Endothelial cell of umbilical vein (primary cell): ENCODE data around the gene KISS1. TPM values are rescaled to one million over a fixed set of nuclear protein-coding genes. Genes with fewer than 3 reads are reported as not detected.

Source experiments
- BruUV-seq: library from RNA; stranded (reverse); fragments of 400-500 nt; replicated peaks from 2 replicates; lab custom pipeline; 2021; lab: Mats Ljungman, UMichigan
- CTCF ChIA-PET: fragments of 300-600, 350-600 bp; sonication (Branson Sonifier 250); formaldehyde crosslinking; loops from one replicate; lab custom pipeline; 2021; ENCODE audit warnings: antibody characterized with exemption, inconsistent platforms; lab: Charles Lee
- POLR2A ChIA-PET: fragments of 300-600, 350-600 bp; sonication (Branson Sonifier 250); formaldehyde crosslinking; loops from one replicate; lab custom pipeline; 2021; ENCODE audit warnings: antibody characterized with exemption, inconsistent platforms; lab: Charles Lee
- DNase-seq: peaks from one replicate; pipeline ENCODE4 v3.0.0-alpha.2; 2011; ENCODE audit warnings: low read depth, low spot score
- FAIRE-seq: peaks from 2 replicates; lab custom pipeline; 2011; peaks lifted over from hg19 to GRCh38; lab: Jason Lieb, UNC
- H2AFZ ChIP-seq: 2 replicates; pipeline ENCODE4 v1.6.0; 2012; ENCODE audit warnings: low read depth, low read length, control low read depth, inconsistent platforms
- H3K27ac ChIP-seq: 2 replicates; pipeline ENCODE4 v1.5.1; 2011; ENCODE audit warnings: low read depth, mild to moderate bottlenecking, control low read depth, low read length, moderate library complexity; ENCODE audit not compliant: insufficient read depth
- H3K27me3 ChIP-seq, 2 experiments: 2 replicates each; pipeline versions ENCODE4 v1.6.0 to v1.6.1; 2011; ENCODE audit warnings: low read length in 2 of 2, mixed read lengths in 1 of 2; ENCODE audit not compliant: control insufficient read depth in 2 of 2, insufficient read depth in 2 of 2
- H3K36me3 ChIP-seq, 2 experiments: 2 replicates in 1 of 2; 3 replicates in 1 of 2; pipeline ENCODE4 v1.5.1; 2011; ENCODE audit warnings: low read length in 2 of 2, mild to moderate bottlenecking in 1 of 2, moderate library complexity in 1 of 2; ENCODE audit not compliant: control insufficient read depth in 2 of 2, insufficient read depth in 2 of 2; ENCODE audit errors: extremely low read depth in 1 of 2
- H3K4me1 ChIP-seq: 3 replicates; pipeline ENCODE4 v1.5.1; 2011; ENCODE audit warnings: mild to moderate bottlenecking, low read length; ENCODE audit not compliant: control insufficient read depth, insufficient read depth; ENCODE audit errors: extremely low read depth
- H3K4me2 ChIP-seq: 2 replicates; pipeline ENCODE4 v1.6.1; 2011; ENCODE audit warnings: low read length, control low read depth, mixed read lengths; ENCODE audit not compliant: insufficient read depth
- H3K4me3 ChIP-seq, 3 experiments: fragments of 200-600 bp in 1 of 3; sonication (generic), shearing (Covaris generic) in 1 of 3; replicated peaks in 1 of 3; 2 replicates each; pipeline ENCODE4 v1.5.1; 2011 to 2016; ENCODE audit warnings: control low read depth in 3 of 3, low read length in 3 of 3, mild to moderate bottlenecking in 2 of 3, inconsistent platforms in 1 of 3, low read depth in 1 of 3, moderate library complexity in 1 of 3; ENCODE audit not compliant: insufficient read depth in 1 of 3
- H3K79me2 ChIP-seq: 2 replicates; pipeline ENCODE4 v1.6.0; 2012; ENCODE audit warnings: low read length, inconsistent platforms; ENCODE audit not compliant: control insufficient read depth, insufficient read depth
- H3K9ac ChIP-seq: replicated peaks from 2 replicates; pipeline ENCODE3; 2011; ENCODE audit warnings: low read length, control low read depth; ENCODE audit not compliant: insufficient read depth; ENCODE audit errors: extremely low read depth
- H3K9me1 ChIP-seq: replicated peaks from 3 replicates; pipeline ENCODE4 v1.6.0; 2011; ENCODE audit warnings: mild to moderate bottlenecking, low read length; ENCODE audit not compliant: control insufficient read depth, insufficient read depth; ENCODE audit errors: extremely low read depth
- H3K9me3 ChIP-seq: replicated peaks from 2 replicates; pipeline ENCODE4 v1.5.1; 2012; ENCODE audit warnings: low read length, inconsistent platforms; ENCODE audit not compliant: control insufficient read depth, insufficient read depth
- H4K20me1 ChIP-seq: replicated peaks from 2 replicates; pipeline ENCODE3; 2011; ENCODE audit warnings: mild to moderate bottlenecking, low read length; ENCODE audit not compliant: control insufficient read depth, insufficient read depth; ENCODE audit errors: extremely low read depth
- FOS ChIP-seq: IDR thresholded peaks from 2 replicates; pipeline ENCODE4 v1.6.1; 2011; ENCODE audit warnings: mild to moderate bottlenecking, low read length, moderate library complexity, borderline replicate concordance; ENCODE audit not compliant: insufficient read depth
- JUN ChIP-seq: IDR thresholded peaks from 2 replicates; pipeline ENCODE4 v1.6.1; 2011; ENCODE audit warnings: borderline replicate concordance, low read depth; ENCODE audit not compliant: insufficient read length, insufficient read depth
- POLR2A ChIP-seq: IDR thresholded peaks from 2 replicates; pipeline ENCODE4 v1.6.1; 2012; ENCODE audit warnings: low read depth, mild to moderate bottlenecking, control low read depth, low read length
- POLR2AphosphoS5 ChIP-seq: IDR thresholded peaks from 2 replicates; pipeline ENCODE4 v1.6.1; 2012; ENCODE audit warnings: low read depth, mild to moderate bottlenecking, control low read depth, low read length, moderate library complexity; ENCODE audit not compliant: insufficient read depth
- dilution Hi-C: fragments of 300-500 bp; cut with MboI; formaldehyde crosslinking; loops from one replicate; pipeline ENCODE4 v1.15.0; 2019; ENCODE audit warnings: low sequenced_read_pairs; ENCODE audit not compliant: extremely low pct_ligation_motif_present
- intact Hi-C: fragments of 100-400 bp; cut with micrococcal nuclease; formaldehyde crosslinking; loops from one replicate; pipeline ENCODE4 v1.10.0; 2022
- polyA plus RNA-seq, 4 experiments: library from polyadenylated mRNA; depleted of rRNA in 3 of 4; stranded (reverse) in 3 of 4; unstranded in 1 of 4; fragments of >200 nt; gene quantifications; 2 replicates each; pipeline versions ENCODE4 v1.2.1 to v1.2.3, GENCODE V29; 2011 to 2012; ENCODE audit warnings: missing spikeins in 1 of 4
- total RNA-seq: library from RNA; stranded (reverse); gene quantifications from 2 replicates; pipeline ENCODE4 v1.2.3, GENCODE V29; 2021
- TF ChIP-seq, protein P1 (sequence below), 2 donors: IDR thresholded peaks; 1 replicate in 1 of 2; 2 replicates in 1 of 2; pipeline ENCODE4 v1.5.1; 2011; ENCODE audit warnings: low read length in 2 of 2, mild to moderate bottlenecking in 2 of 2, moderate library complexity in 2 of 2, control low read depth in 1 of 2, inconsistent platforms in 1 of 2, low read depth in 1 of 2; ENCODE audit not compliant: insufficient read depth in 1 of 2; ENCODE audit errors: extremely low read depth in 1 of 2

KISS1 gene
- total and polyA plus RNA-seq, 2 donors (not counting 3 experiments of a cell fraction or from before 2014, with no cell fraction given), result 0.22 to 1.00 TPM

DNA sequence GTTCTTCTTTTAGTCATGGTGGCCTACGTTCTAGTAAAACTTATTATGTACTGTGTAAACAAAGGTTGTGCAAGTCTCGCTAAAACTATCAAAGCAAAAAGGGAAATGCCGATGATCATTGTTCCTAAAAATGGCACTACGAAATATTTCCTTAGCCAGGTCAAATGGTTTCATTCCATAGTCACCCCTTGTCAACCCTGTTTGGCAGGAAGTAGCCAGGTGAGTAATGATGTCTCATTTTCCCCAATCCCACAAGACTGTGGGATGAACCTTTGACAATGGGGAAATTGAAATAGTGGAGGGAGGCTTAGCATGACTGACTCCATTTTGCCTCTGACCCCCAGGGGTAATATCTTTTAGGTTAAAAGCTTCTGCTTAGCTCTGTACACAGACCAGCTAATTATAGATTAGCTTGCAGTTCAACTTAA is 24.5 kb downstream of the KISS1 start:
- H3K9me3 ChIP-seq, result peaks cover 3% of the 10 kb centered on the region
- H3K79me2 ChIP-seq, result no peaks in the 10 kb centered on the region
- H2AFZ ChIP-seq, result peak overlapping the region; percentile 10
- H3K4me3 ChIP-seq, result no peak overlapping the region
- intact Hi-C loops (loop anchor here (1.0 kb wide), 2 partner anchors 20 to 27 kb away; no protein-coding TSS in a partner anchor), dilution Hi-C loops (loop anchor here (25.0 kb wide), 1 partner anchor 166 kb away; no protein-coding TSS in a partner anchor)
- no peaks in the 10 kb centered on the region for H4K20me1 ChIP-seq
- peak overlapping the region; percentile 62 for H3K4me2 ChIP-seq
- no peaks in the 10 kb centered on the region for H3K36me3 ChIP-seq
- DNase-seq (peak; percentile 73), FAIRE-seq (peak; percentile 91)
- CTCF ChIA-PET, result interaction anchor here (0.5 to 26.7 kb wide), 11 partner anchors 8 to 635 kb away, joined by 3 to 770 read pairs (median 3); partner anchors contain the start of genes ETNK2, GOLT1A and PLEKHA6
- no peak overlapping the region for H3K9ac ChIP-seq
- H3K4me1 ChIP-seq, result peaks cover 17% of the 10 kb centered on the region
- H3K27ac ChIP-seq, result peak overlapping the region; percentile 48
- no peaks in the 10 kb centered on the region for H3K27me3 ChIP-seq
- H3K9me1 ChIP-seq, result no peaks in the 10 kb centered on the region
- TF ChIP-seq POLR2A (no peak), JUN (peak; percentile 84), FOS (peak; percentile 92), POLR2AphosphoS5 (peak; percentile 85)
- TF ChIP-seq, protein P1, sequence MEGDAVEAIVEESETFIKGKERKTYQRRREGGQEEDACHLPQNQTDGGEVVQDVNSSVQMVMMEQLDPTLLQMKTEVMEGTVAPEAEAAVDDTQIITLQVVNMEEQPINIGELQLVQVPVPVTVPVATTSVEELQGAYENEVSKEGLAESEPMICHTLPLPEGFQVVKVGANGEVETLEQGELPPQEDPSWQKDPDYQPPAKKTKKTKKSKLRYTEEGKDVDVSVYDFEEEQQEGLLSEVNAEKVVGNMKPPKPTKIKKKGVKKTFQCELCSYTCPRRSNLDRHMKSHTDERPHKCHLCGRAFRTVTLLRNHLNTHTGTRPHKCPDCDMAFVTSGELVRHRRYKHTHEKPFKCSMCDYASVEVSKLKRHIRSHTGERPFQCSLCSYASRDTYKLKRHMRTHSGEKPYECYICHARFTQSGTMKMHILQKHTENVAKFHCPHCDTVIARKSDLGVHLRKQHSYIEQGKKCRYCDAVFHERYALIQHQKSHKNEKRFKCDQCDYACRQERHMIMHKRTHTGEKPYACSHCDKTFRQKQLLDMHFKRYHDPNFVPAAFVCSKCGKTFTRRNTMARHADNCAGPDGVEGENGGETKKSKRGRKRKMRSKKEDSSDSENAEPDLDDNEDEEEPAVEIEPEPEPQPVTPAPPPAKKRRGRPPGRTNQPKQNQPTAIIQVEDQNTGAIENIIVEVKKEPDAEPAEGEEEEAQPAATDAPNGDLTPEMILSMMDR (IDR thresholded peaks at IDR 0.05; ENCODE audit: extremely low read depth in 1 of 2, insufficient read depth in 1 of 2, low read depth in 1 of 2, low read length in 2 of 2), result no peak
- POLR2A ChIA-PET, result no interaction called here
- BruUV-seq, result no TSS peak
